D721Med (cell line): ENCODE data around the gene TDRD7.

ENCODE experiments used
- DNase-seq: peaks from one replicate; pipeline ENCODE4 v3.0.0; 2011; ENCODE audit warnings: low spot score; ENCODE audit not compliant: insufficient read length
- FAIRE-seq: peaks from 2 replicates; lab custom pipeline; 2011; peaks lifted over from hg19 to GRCh38; lab: Jason Lieb, UNC
- CTCF ChIP-seq: IDR thresholded peaks from 2 replicates; pipeline ENCODE4 v1.5.1; 2012; ENCODE audit warnings: mild to moderate bottlenecking, control low read depth; ENCODE audit not compliant: insufficient read depth; ENCODE audit errors: missing control alignments

The TDRD7 gene

GRCh38 chr9:97366889-97367288 lies 45.0 kb upstream of the TDRD7 start:
- DNase-seq (no peak), FAIRE-seq (no peak)
- TF ChIP-seq CTCF = no peak

GRCh38 chr9:97367729-97368128 lies 44.2 kb upstream of the TDRD7 start:
- TF ChIP-seq CTCF = no peak
- FAIRE-seq (no peak), DNase-seq (no peak)

- no peak for FAIRE-seq
- no peak for TF ChIP-seq CTCF
- DNase-seq = no peak
Observed at GRCh38 chr9:97368964-97369363, 42.9 kb upstream of the TDRD7 start.

- no peak for TF ChIP-seq CTCF
- FAIRE-seq (no peak), DNase-seq (no peak)
Observed at GRCh38 chr9:97372580-97372979, 39.3 kb upstream of the TDRD7 start.

GRCh38 chr9:97373331-97373730 lies 38.6 kb upstream of the TDRD7 start:
- TF ChIP-seq CTCF = no peak
- no peak for FAIRE-seq
- DNase-seq = no peak

GRCh38 chr9:97374811-97375210 lies 37.1 kb upstream of the TDRD7 start:
- no peak for DNase-seq
- TF ChIP-seq CTCF = no peak
- no peak for FAIRE-seq

GRCh38 chr9:97376902-97377301 lies 35.0 kb upstream of the TDRD7 start:
- no peak for DNase-seq
- no peak for TF ChIP-seq CTCF
- FAIRE-seq = no peak
